Measurements from ENCODE around the gene NNT.
"Not testable (repeated sequence)": the region's sequence is repeated elsewhere in the genome, so short reads cannot be mapped to it uniquely, and the experiment has no call there.

NNT gene

DNA sequence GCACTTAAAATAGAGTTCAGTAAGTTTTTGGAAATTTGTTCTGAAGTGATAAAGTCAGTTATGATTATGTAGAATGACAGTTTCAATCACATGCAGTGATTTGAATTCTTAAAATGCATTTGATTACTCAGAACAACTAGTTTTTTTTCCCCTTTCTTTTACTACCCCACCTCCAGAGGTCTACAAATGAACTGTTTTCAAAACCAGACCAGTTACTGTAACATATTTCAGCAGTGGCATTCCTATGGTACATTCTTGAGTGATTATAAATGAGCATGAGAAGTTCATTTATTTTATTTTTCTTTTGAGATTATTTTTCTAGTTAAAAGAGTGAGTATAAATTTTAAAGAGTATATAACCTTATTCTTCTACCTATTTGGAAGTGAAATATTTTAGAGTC is 71.6 kb downstream of the NNT start:
- DNase-seq: no peak

DNA sequence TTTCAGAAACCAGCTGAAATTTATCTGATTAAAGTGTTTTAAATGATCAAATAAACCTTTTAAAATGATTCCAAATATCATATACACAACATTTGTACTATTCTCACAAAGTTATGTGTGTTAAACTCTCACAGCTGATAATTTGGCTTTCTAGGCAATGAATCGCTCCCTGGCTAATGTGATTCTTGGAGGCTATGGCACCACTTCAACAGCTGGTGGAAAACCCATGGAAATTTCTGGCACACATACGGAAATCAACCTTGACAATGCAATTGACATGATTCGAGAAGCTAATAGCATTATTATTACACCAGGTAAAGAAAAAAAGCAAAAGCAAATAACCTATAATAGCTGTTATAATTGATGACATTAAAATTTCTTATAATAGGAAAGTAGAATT is 72.4 kb downstream of the NNT start:
- no peak for DNase-seq

DNA sequence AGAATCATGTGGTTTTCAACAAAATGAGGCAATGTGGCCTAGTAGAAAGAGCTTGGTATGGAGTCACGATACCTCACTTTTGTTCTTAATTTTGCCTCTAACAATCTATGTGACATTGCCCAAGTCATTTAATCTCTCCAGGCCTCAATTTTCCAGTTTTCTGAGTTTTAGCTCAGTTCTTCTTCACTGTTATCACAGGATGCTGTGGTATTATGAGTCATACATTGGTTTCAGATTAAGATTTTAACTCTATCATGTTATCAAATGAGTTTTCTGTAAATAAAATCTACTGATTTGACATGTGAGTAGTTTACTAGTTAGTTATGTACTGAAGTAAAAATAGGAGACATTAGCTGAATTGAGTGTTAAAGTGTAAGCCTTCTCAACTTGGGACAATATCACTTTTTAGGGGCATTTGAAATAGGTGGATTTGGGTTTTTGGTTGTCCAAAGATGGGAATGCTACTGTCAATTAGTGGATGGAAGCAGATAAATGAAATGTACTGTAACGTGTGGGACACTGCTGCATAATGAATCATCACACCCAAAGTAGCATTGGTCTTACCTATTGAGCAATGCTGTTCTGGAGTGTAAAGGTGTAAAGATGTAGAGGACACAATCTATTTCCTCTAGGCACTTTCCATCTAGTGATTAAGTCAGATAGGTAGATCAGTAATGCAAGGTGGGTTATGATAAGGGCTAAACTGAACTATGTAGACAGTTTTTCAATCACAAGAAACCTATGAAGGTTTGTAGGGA is 73.3 kb downstream of the NNT start:
- no peak for DNase-seq

DNA sequence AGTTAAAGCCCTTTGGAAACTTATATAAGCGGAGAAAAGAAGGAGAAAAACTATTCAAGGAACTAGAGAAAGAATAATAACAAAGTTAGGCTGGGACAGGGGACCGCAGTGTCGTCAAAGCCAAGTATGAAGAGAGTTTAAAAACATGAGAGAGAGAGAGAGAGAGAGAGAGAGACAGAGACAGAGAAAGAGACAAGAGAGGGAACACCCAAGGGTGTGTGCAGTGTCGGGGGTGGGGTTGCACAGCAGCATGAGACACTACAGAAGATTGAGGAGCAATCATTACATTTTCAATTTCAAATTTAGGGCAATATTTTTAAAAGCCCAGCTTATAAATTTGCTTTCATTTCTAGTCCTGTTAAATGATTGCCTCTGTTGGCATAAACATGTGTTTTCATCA is 74.3 kb downstream of the NNT start:
- DNase-seq: no peak

- no peak for DNase-seq
Measured at GRCh38 chr5:43679214-43679613, 76.2 kb downstream of the NNT start.

GRCh38 chr5:43680286-43680685 is 77.3 kb downstream of the NNT start:
- DNase-seq: no peak

DNA sequence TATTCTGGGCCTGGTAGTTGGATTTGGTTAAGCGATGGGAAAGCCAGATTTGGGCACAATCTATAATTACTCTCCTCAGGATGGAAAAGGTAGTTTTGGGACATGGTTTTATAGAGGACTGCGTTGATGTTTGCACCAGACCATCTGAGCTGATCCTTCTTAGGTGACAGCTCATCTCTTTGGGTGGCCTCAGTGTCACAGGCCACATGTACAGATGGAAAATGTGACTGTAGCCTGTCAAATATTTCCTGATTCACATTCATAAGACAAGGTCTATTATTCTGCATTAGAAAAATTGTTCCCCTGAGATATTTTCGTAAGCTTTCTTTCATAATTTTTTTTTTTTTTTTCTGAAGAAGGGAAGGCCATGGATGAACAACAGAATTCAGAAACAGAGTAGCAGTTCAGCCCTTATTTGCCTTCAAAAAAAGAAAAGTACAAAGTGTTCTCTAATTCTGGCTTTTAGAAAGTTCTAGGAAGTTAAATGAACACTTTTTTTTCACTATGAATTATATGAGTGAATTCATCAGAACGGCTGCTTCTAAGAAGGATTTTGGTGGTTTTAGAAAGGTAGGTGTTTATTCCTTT is 81.0 kb downstream of the NNT start:
- no peak for DNase-seq

DNA sequence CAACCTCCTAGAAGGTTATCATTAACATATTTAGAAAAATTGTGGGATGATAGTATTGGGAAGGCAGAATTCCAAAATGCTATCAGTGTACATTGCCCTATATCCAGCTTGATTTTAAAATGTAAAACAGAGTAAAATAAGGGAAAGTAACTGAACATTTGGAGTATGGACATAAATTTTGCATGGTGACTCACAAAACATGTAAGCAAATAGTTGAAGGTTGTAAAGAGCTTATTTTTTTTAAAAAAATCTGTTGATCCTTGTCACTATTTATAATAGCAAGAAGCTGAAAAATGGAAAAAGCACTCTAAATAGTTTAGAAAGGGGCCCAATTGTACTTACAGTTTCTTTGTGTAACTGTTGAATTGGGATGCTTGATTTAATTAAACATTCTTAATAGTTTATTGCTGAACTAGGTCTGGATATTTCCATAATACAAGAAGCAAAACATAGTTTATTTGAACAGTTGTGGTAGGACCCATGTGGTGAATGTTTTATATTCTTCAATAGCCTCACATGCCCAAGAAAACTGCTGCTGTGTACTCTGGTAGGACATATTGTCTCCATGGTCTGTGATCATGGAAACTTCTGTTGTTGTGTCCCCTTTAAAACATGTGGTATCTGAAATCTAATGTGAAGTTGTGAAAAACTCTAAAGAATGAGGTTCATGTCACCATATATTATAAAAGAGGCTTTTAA is 82.4 kb downstream of the NNT start:
- DNase-seq: no peak

GRCh38 chr5:43687275-43687674 is 84.3 kb downstream of the NNT start:
- no peak for DNase-seq

GRCh38 chr5:43691275-43691674 is 88.3 kb downstream of the NNT start:
- no peak for DNase-seq

DNA sequence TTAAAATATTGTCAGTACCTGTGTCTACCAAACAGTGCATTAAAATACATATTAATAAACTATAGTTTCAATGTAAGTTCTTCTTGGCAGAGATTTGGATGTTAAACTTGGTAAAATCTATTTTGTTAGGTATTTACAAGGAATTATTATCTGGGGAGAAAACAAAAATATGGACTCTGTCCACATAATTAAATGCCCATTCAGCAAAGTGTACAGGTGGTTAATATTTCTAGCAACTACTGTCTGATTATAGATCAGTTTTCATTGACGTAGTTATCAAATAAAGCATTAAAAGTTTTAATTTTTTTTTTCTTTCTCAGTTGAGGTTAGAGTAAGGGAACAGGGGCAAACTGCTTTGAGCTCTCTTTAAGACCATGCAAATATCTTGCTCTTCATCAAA is 88.9 kb downstream of the NNT start:
- no peak for DNase-seq

DNA sequence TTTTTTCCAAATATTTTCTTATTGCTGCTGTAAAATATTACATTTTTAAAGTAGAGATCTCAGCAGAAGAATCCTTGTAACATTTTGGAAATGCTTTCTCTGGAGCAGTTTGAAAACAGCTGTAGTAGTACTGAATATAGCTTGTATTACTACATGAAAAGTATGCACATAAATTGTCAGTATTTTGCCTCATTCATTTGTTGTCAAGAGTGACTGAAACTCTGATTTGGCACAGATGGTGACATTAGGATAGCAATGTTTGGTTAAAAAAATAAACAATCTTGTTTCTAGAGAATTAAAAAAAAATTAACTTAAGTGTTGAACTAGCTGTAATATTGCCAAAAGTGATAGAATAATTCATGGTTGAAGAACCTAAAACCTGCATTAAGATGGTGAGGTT is 90.4 kb downstream of the NNT start:
- no peak for DNase-seq

- DNase-seq: peak; percentile 12
Measured at GRCh38 chr5:43694027-43694426, 91.0 kb downstream of the NNT start.

DNA sequence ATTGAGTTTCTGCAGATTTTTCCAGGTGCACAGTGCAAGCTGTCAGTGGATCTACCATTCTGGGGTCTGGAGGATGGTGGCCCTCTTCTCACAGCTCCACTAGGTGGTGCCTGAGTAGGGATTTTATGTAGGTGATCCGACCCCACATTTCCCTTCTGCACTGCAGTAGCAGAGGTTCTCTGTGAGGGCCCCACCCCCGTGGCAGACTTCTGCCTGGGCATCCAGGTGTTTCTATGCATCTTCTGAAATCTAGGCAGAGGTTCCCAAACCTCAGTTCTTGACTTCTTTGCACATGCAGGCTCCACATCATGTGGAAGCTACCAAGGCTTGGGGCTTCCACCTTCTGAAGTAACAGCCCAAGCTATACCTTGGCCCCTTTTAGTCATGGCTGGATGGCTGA is 93.5 kb downstream of the NNT start:
- not testable (repeated sequence) for DNase-seq

DNA sequence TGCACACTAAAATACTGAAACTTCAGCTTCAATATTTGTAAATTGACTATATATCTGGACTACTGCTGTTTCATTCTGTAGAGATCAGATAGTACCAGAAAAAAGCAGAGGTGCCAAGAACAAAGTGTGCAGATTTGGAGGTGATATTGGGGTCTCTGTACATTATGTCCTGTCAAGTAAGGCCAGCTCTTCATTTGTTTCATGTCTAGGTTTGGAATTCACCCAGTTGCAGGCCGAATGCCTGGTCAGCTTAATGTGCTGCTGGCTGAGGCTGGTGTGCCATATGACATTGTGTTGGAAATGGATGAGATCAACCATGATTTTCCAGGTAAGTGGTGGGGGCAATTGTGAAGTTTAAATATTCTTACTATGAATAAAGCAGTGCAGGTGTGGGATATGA is 96.9 kb downstream of the NNT start:
- DNase-seq: no peak

- DNase-seq: no peak
Measured at GRCh38 chr5:43700601-43701000, 97.6 kb downstream of the NNT start.

GRCh38 chr5:43701227-43701626 is 98.2 kb downstream of the NNT start:
- no peak for DNase-seq

DNA sequence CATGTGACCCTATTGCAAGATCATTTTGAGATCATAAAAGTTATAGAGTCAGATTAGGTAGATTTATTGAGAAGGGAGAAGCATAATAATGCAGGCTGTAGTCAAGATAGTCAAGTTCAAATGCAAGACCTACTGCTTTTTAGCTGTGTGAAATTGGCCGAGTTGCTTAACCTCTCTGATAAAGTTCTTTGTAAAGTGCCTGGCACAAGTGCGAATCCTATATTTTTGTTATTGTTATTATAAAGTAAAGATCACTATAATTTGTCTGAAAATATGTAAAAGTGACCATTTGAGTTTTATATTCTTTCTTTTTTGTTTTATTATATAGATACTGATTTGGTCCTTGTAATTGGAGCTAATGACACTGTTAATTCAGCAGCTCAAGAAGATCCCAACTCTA is 99.3 kb downstream of the NNT start:
- no peak for DNase-seq

DNA sequence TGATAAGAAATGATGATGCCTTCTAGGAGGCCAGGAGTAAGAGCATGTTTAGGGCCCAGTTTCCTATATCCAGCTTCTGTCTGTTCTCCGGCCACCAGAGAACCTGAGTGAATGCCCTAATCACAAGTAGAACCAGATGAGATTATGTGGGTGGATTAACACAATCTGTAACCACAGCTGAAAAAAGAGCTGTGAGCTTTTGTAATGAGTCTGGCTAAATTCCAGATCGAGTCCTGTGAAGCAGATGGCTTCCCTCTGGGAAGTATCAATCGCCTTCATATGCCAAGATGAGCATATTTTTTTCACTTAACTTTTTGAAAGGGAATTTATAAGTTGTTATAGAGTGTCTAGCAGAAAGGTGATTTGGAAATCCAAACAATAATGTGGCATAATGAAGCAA is 99.8 kb downstream of the NNT start:
- DNase-seq: no peak

DNA sequence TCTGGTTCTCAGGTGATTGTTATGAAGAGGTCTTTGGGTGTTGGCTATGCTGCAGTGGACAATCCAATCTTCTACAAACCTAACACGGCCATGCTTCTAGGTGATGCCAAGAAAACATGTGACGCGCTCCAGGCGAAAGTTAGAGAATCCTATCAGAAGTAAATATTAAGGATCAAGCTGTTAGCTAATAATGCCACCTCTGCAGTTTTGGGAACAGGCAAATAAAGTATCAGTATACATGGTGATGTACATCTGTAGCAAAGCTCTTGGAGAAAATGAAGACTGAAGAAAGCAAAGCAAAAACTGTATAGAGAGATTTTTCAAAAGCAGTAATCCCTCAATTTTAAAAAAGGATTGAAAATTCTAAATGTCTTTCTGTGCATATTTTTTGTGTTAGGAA is 101.3 kb downstream of the NNT start:
- DNase-seq: no peak

GRCh38 chr5:43706576-43706975 is 103.6 kb downstream of the NNT start:
- DNase-seq: not testable (repeated sequence)

- no peak for DNase-seq
Measured at GRCh38 chr5:43711496-43711895, 108.5 kb downstream of the NNT start.

GRCh38 chr5:43712081-43712480 is 109.1 kb downstream of the NNT start:
- no peak for DNase-seq

DNA sequence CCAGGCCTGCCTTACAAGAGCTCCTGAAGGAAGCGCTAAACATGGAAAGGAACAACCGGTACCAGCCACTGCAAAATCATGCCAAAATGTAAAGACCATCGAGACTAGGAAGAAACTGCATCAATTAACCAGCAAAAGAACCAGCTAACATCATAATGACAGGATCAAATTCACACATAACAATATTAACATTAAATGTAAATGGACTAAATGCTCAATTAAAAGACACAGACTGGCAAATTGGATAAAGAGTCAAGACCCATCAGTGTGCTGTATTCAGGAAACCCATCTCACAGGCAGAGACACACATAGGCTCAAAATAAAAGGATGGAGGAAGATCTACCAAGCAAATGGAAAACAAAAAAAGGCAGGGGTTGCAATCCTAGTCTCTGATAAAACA is 116.8 kb downstream of the NNT start:
- DNase-seq: not testable (repeated sequence)

Measured in OCI-M1 (cell line).